GM12865 (cell line): ENCODE results near the gene UTP4.

Source experiments
- DNase-seq: peaks from one replicate; pipeline ENCODE4 v3.0.0; 2010; ENCODE audit warnings: low read depth
- H3K4me3 ChIP-seq: 2 replicates; pipeline ENCODE4 v1.5.1; 2011; ENCODE audit warnings: mild to moderate bottlenecking, low read depth, low read length, control low read depth
- CTCF ChIP-seq: IDR thresholded peaks from 2 replicates; pipeline ENCODE4 v1.5.1; 2011; ENCODE audit warnings: low read length, control low read depth, low read depth, inconsistent platforms; ENCODE audit not compliant: insufficient read depth; ENCODE audit errors: missing control alignments

The UTP4 gene

GRCh38 chr16:69188716-69189115 lies 56.3 kb downstream of the UTP4 start:
- TF ChIP-seq CTCF = no peak
- peak overlapping the region; percentile 85 for H3K4me3 ChIP-seq
- DNase-seq = no peak

GRCh38 chr16:69190046-69190588 lies 57.7 kb downstream of the UTP4 start:
- no peak overlapping the region for H3K4me3 ChIP-seq
- TF ChIP-seq CTCF = no peak
- no peak for DNase-seq

- no peak overlapping the region for H3K4me3 ChIP-seq
- DNase-seq = peak; percentile 23
- no peak for TF ChIP-seq CTCF
These were observed 58.1 kb downstream of the UTP4 start for GRCh38 chr16:69190598-69190997.

GRCh38 chr16:69191136-69191535 lies 58.7 kb downstream of the UTP4 start:
- TF ChIP-seq CTCF = no peak
- no peak overlapping the region for H3K4me3 ChIP-seq
- DNase-seq = no peak

GRCh38 chr16:69193855-69194254 lies 61.4 kb downstream of the UTP4 start:
- no peak for DNase-seq
- no peak for TF ChIP-seq CTCF

GRCh38 chr16:69194488-69194887 lies 62.0 kb downstream of the UTP4 start:
- no peak overlapping the region for H3K4me3 ChIP-seq
- no peak for DNase-seq
- no peak for TF ChIP-seq CTCF

More at GRCh38 chr16:69193855-69194254, 61.4 kb downstream of the UTP4 start:
- no peak overlapping the region for H3K4me3 ChIP-seq

- no peak for DNase-seq
- no peak overlapping the region for H3K4me3 ChIP-seq
These were observed 63.0 kb downstream of the UTP4 start for GRCh38 chr16:69195369-69196029.

More at GRCh38 chr16:69195369-69196029, 63.0 kb downstream of the UTP4 start:
- TF ChIP-seq CTCF = no peak
